GM19452 (cell line): ENCODE measurements around the gene LRMDA.
"Not testable (repeated sequence)": the region's sequence is repeated elsewhere in the genome, so short reads cannot be mapped to it uniquely, and the experiment has no call there.

Source experiments
- ATAC-seq: cut with Tn5 transposase; IDR thresholded peaks from one replicate; pipeline ENCODE4 v1.9.1; 2021; ENCODE audit not compliant: unreplicated experiment

The LRMDA gene

DNA sequence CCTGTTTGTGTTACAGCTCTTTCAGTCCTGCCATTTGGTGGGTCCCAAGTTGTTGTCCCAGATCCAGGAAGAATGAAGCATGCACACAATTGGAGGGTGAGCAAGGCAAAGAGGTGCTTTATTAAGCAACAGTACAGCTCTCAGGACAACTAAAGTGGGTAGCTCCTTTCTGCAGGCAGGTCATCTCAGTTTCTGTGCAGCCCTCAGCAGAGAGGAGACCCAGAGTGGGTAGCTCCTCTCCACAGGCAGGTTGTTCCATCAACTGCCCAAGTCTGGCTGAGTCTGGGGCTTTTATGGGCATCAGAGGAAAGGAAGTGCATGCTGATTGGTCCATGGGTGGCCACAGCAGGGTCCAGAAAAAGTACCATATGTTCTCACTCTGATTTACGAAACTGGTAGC lies 624.5 kb downstream of the LRMDA start:
- ATAC-seq: no peak

DNA sequence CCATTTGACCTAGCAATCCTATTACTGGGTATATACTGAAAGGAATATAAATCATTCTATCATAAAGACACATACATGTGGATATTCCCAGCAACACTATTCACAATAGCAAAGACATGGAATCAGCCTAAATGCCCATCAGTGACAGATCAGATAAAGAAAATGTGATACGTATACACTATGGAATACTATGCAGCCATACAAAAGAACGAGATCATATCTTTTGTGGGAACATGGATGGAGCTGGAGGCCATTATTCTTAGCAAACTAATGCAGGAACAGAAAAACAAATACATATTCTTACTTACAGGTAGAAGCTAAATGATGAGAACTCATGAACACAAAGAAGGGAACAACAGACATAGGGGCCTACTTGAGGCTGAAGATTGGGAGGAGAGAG lies 629.6 kb downstream of the LRMDA start:
- ATAC-seq: not testable (repeated sequence)

DNA sequence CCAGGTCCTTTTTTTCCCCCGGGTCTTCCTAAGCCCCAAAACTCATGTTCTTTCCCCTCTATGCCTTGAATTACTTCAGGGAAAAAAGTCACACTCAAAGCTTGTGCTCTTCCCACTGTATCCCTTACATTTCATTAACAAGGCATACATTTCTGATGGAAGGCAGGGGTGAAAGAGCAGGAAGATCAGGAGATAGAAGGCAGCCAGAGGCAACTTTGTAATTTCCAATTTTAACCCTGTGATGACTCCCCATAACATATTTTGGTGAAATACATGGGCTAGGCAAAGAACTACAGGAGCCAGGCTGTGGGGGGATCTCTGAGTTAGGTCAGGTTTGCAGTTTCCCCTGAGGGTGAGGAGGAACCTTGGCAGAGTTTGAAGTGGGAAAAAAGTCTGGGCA lies 635.0 kb downstream of the LRMDA start:
- ATAC-seq: no peak

DNA sequence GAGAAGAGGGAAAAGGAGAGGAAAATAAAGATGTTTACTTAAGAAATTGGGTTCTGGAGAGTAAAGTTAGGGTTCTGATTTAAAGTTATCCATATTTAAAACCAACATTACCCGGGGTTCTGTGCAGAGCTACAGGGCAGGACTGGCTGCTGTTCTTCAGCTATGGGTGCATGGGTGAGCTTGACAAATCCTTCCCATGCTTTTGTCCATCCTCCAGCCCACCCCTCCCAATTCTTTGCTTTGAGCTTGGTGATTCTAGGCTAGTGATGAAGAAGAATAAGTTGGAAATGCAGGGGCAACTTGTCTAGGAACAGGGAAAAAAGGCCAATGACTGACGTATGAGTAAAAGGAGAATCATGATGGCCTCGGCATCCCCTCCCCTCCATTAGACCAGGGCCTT lies 636.0 kb downstream of the LRMDA start:
- ATAC-seq: no peak

DNA sequence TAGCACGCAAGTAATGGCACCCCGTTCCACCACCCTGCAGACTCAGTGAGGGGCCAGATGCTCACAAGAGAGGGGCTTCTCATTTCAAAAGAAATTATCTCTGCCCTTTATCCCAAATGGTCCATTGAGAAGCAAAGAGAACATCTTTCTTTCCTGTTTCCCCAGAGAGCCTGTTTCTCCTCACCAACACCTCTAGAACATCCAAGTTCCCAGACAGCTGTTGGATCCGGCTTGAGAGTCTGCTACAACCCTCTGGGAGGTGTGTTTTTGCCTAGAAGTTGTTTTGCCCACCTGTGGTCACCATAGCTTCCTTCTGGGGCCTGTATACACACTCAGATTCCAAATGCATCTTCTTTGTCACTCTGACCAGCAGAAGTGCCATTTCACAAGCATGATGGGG lies 637.4 kb downstream of the LRMDA start:
- no peak for ATAC-seq

DNA sequence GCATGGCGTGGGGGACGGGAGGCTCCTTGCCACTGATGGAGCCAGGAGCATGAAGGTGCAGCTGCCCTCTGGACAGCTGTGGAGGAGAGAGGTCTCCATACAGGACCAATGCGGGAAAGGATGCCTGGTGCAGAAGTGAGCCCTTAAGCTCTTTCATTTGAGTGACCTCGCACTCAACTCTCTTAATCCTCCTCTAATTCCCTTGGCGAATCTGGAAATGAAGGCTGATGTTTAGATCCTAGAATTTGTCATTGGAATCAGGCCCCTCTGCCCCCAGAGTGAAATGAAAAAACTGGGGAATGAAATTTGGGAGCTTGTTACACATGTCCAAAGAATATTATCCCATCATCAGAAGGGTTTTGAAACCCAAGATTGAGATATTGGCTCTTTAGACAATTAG lies 639.5 kb downstream of the LRMDA start:
- ATAC-seq: no peak

DNA sequence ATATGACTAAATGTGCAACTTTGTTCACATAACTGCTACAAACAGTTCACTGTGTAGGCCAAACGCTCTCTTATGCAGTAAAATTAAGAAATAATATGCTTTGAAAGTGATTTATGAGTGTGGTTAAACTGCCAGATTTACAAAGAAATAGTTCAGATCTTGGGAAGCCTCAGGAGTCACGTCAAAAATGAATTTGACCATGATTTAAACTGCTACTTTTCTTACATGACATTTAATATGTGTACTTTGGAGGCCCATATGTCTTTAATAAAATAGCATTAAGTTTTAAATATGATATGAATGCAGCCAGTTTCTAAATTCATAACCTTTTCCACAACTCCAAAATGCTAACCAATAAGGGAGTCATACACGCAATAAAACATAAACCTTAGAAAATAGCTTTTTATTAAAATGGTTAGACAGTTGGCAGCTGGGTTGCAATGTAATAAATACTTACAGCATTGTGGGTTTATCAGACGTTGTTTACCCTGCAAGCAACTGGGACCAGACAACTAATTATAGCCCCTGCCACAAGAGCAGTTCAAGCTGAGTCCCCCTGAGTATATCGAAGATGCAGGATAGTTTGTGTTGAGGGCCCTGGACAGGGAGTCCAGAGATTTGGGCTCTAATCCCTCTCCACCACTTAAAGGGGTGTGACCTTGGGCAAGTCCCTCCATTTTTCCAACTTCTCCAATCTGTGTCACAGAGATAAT lies 640.4 kb downstream of the LRMDA start:
- ATAC-seq: no peak

DNA sequence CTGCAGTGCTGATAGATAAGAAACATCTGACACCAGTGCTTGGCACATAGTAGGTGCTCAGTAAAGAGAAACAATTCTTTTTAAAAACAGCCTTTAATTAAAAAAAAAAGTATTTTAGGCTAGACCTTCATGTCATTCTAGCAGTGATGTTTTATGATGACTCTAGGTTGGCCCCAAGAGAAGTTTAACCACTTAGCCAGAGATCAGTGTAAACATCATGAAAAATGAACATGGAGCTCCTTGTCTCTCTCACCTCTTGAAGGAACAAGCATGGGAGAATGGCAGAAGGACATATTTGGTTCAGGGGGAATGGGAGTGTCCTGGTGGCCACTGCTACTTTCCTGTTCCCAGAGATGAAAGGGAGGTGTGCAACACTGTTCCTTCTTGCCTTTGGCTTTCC lies 641.0 kb downstream of the LRMDA start:
- no peak for ATAC-seq

DNA sequence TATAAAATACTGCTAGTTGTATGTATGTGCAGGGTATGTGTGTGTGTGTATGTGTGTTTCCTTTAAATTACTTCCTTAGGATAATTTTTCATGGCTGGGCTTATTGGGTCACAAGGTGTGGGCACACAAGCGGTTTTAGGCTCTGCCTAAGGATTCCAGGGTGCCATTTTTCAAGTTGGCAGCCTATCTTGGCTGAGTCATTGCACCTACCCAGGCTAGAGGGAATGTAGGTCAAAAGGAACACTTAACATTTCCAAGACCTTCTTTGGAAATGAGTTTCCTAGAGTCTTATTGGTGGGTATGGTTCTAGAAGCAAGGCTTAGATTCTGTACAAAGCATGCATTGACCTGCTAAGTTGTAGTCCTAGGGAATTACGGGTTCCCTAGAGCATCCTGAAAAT lies 642.1 kb downstream of the LRMDA start:
- ATAC-seq: no peak

DNA sequence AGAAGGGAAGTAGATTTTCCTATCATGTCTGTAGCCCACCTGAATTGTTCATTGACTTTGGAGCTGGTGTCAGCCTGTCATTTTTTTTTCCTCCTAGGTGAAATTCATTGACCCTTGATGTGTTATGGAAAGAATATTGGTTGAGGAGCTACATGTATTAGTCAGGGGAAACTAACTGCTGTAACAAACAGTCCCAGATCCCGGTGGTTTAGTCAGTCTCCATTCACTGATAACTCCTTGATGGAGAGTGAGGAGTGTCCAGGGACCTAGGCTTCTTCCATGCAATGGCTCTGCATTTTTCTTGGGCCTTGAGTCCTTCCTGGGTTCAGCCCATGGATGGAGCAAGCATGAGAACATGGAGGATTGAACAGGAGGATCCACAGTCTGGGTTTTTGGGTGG lies 643.2 kb downstream of the LRMDA start:
- ATAC-seq: no peak

DNA sequence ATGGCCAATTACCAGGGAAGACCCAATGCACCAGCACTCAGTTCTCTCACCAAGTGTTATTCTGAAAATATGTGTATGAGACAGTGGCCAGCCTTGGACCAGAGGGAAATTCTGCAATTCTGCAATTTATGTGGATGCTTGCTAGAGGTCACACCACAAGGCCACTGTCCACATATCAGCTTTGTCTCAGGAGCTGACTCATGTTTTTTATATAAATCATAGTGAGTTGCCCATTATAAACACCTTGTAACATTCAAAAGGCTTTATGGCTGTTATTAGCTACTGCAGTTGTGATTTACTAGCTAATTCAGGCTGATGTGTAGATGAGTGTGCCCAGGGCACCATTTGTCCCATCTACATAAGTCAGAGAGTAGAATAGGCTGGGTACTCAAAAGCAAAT lies 649.0 kb downstream of the LRMDA start:
- ATAC-seq: no peak

DNA sequence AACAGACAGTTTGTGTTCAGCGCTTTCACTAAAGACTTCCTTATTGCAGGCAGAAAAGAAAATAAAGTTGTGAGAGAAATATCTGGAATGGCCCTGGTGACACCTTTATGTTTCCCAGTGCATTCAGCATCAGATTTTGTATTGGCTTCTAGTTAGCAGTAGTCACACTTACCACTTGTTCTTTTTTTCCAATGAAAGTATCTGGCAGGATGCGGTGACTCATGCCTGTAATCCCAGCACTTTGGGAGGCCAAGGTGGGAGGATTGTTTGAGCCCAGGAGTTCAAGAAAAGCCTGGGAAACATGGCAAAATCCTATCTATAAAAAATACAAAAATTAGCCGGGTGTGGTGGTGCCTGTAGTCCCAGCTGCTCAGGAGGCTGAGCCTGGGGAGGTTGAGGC lies 649.6 kb downstream of the LRMDA start:
- no peak for ATAC-seq

DNA sequence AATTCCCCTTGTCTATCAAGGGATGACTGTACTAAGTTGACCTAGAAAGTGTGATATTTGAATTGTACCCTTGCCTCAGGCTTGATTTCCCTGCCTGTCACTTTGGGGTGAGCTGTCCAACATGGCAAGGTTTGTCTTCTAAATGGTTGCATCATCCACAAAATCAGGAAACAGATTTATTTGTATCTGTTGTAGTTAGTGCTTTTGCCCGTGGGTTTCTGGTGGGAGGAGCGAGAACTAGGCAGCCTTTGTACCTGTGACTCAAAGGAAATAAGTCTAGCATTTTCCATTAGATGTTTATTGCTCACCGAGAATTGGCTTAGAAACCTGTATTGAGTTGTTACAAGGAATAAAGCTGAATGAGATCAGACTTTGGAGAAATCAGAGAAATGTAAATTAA lies 650.8 kb downstream of the LRMDA start:
- ATAC-seq: no peak

DNA sequence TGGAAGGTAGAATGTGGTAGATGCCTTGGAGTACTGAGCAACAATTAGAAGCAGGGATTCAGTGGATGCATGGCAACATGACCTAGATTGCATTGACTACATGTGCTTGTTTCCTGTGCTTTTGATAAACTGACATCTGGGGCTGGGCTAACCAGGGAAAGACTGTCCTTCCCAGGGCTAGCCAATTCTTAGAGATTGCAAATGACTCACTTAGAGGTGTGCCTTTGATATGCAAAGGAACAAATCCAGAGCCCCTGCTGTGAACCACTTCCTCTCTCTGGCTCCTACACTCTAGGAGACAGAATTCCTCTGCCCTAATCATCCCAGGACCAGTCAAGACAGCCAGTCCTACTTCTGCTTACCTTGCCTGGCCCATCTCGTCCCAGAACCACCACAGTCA lies 651.5 kb downstream of the LRMDA start:
- no peak for ATAC-seq

DNA sequence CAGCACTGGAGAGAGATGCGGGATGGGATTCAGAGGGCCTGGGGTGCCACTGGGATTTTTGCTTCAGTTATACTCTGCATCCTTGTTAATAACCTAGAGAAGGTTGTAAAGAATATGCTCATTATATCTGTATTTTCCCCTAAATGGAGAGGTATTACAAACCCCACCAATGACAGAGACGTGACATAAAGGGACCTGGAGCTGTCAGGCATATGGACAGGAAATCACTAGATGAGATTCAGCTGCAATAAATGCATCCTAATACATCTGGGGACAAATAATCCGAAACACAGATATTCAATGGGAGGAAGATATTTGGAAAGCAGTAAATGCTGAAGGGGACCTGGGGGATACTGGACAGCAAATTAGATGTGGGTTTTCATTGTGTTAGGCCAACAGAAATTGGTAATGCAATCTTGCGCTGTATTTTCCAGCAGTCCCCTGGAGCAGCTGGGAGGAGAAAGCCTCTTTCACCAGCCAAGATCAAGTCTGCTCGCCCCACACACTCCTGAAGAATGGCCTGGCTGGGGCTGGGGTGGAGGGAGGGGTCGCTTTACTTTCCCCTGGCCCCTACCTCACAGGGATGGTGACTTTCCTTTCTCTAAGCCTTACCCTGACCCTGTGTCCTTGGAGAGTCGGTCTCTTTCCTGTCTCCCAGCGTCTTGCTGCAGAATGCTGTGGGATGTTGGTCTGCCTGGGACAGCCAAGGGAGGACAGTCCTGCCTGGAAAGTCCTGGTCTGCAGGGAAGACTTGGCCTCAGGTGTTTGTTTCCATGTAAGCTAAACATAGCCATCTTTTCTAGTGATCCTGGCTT lies 653.8 kb downstream of the LRMDA start:
- no peak for ATAC-seq

DNA sequence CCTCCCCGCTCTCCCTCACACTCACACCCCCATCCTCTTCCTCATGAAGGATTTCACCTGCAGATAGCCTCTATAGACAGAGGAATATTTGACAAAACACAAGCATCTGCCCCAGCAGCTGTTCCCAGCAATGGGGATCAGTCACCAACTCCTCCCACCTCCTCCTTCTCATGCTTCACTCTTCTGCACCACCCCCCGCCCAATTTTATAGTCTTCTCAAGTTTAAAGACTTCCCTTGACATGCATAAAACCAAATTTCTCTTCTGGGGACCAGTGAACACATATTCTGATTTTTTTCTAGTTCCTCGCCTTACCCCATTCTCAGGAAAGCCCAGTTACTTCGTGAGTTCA lies 654.4 kb downstream of the LRMDA start:
- no peak for ATAC-seq

DNA sequence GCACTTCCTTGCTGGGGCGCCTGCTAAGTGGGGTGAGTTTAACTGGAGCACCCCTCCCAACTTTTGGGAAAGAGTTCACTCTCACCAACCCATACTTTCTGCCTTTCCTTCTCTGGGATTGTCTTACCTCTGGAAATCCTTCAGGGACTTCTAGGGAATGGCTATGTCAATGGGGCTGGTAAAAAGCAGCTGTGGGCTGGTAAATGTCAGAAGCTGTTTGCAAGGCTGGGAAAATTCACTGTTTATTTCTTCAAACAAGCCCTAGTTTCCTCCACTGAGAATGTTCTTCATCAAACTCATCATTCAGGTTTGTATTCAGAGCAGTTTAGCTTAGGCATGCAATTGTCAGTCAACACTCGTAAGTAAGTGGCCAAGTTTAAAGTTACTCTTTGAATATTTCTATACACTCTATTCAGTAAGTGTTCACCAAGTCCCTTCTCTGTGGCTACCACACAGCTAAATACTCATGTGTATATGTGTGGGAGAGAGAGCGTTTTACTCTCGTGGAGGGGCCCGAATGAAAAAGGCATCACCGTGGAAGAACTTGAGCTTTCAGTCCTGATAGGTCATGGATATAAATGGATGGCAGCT lies 654.8 kb downstream of the LRMDA start:
- no peak for ATAC-seq

DNA sequence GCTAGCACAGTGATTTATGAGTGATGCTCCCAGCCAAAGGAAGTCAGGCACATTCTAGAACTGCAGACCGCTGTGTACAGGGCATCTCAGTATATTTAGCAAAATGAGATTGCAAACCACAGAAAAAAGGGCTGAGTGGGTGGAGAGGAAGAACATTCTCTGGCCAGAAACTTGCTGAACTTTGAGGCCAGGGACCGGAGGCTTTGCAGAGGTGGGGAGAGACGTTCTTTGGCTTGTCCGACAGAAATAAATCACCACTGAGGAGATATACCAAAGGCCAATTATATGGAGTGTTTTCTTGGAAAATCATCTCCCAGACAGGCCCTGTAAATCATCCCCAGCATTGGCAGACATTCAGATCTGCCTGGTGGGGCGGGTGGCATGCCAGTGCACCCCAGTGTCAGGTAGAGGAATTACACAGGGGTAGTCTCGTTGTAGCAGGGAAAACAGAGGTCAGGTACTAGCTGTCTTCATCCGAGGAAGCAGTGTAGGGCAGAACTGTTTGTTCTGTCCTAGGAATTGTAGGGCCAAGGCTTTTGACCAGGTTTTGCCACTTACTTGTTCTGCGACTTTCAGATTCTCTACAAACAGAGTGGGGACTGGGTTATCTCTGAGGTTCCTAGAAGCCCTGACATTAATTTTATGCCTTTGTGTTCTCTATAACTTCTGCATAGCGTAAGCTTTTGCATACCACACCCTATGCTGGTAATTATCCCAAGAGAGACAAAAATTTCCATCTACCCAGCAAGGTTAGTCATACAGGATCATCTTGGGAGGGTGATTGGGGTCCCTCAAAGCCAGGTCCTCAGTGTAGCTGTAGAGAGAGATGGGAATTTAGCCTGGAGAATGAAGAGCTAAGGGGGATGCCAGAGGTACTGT lies 655.6 kb downstream of the LRMDA start:
- no peak for ATAC-seq

DNA sequence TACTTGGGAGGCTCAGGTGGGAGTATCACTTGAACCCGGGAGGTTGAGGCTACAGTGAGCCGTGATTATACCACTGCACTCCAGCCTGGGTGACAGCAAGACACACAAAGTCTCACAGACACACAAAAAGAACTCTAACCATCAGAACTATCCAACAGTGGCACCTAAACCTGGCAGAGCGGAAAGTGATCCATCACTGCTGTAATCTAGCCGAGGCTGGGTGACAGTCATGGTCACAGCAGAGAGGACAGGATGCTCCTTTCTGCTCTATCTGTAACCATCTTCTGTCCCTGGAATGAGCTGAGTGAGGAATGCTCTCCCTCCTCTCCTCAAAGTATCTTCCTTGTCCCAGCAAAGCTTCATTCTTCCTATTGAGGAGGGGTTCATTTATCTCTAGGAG lies 656.6 kb downstream of the LRMDA start:
- no peak for ATAC-seq

DNA sequence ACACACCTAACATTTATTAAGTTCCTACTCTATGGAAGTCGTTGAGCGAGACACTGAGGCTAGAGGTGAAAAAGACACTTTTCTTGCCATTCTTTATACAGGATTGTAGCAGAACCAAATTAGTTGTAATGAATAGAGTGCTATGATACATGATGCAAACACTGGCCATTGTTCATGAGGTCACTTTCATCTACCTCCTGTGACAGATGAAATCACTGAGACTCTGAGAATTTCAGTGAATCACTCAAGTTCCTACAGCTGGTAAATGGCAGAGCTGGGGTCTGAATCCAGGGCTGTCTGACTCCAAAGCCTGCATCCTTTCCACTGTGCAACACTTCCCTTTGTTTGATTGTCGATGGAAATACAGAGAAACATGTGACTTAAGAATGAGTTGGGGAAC lies 657.6 kb downstream of the LRMDA start:
- ATAC-seq: no peak

DNA sequence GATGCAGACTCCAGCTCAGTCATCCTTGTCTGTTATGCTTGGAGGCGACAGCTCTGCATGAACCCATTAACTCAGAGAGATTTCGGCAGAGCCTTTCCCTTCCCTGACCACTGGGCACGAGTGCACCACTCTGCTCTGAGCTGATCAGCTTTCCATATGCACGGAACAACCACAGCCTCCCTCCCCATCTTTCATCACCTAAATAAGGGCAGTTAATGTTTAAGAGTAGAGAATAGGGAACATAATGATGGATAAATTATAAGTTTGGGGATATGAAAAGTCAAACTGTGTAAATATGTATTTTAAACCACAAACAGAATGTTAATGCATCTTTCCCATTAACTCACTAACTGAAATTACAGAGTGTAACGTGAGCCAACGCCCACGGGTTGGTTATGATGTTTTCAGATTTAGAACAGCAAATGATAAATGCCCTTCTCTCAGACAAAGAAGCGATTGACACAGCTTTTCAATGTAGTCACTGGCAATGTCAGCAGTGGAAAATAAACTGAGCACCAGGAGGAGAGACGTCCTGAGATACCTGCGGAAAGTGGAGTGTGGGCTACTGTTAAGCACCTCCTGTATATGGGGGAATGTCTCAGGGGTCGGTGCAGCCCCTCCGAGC lies 658.2 kb downstream of the LRMDA start:
- no peak for ATAC-seq
